ENCODE measurements around the gene MCC.

DNA sequence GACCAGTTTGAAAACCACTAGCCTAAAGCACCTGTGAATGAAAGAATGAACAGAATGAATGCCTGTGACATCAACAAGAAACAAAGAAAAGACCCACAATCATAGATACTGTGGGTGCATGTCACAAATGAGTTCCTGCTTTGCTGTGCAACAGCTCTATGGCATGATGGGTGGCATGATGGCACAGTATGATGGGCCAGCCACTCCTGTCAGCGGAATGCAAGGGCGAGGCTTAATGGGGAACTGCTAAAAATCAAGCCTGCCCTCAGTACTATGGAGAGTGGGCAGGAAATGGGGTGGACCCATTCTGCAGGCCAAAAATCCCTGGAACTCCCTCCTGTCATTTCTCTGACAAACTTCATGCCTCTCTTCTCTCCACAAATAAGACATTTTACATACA lies 422.6 kb downstream of the MCC start:
- TF ChIP-seq, protein P1, sequence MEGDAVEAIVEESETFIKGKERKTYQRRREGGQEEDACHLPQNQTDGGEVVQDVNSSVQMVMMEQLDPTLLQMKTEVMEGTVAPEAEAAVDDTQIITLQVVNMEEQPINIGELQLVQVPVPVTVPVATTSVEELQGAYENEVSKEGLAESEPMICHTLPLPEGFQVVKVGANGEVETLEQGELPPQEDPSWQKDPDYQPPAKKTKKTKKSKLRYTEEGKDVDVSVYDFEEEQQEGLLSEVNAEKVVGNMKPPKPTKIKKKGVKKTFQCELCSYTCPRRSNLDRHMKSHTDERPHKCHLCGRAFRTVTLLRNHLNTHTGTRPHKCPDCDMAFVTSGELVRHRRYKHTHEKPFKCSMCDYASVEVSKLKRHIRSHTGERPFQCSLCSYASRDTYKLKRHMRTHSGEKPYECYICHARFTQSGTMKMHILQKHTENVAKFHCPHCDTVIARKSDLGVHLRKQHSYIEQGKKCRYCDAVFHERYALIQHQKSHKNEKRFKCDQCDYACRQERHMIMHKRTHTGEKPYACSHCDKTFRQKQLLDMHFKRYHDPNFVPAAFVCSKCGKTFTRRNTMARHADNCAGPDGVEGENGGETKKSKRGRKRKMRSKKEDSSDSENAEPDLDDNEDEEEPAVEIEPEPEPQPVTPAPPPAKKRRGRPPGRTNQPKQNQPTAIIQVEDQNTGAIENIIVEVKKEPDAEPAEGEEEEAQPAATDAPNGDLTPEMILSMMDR (IDR thresholded peaks at IDR 0.05): no peak
- no peak for TF ChIP-seq EZH2 (IDR thresholded peaks at IDR 0.05; ENCODE audit: borderline replicate concordance, insufficient read depth, low read depth, low read length, poor library complexity, severe bottlenecking)

All from B cell (primary cell).